HCT116 (cell line): ENCODE data around the gene DEFB110.

ENCODE experiments used
- EZH2phosphoT487 ChIP-seq: fragments of 200-600 bp; IDR thresholded peaks from 2 replicates; pipeline ENCODE4 v1.6.1; 2018; ENCODE audit warnings: antibody characterized with exemption, borderline replicate concordance
- POLR2AphosphoS5 ChIP-seq: IDR thresholded peaks from 2 replicates; pipeline ENCODE4 v1.6.1; 2011; ENCODE audit warnings: mild to moderate bottlenecking, low read depth, low read length, moderate library complexity
- SIN3A ChIP-seq: IDR thresholded peaks from 2 replicates; pipeline ENCODE4 v1.6.1; 2012; ENCODE audit warnings: low read depth
- TF ChIP-seq, protein P1 (sequence below), 3 experiments: fragments of 200-600 bp in 1 of 3; sonication (generic) in 1 of 3; IDR thresholded peaks in 2 of 3; conservative IDR thresholded peaks in 1 of 3; 2 replicates each; pipeline ENCODE4 v1.5.1; 2012 to 2017; ENCODE audit warnings: low read depth in 2 of 3, low read length in 2 of 3, antibody characterized with exemption in 1 of 3, borderline replicate concordance in 1 of 3, control low read depth in 1 of 3, mild to moderate bottlenecking in 1 of 3, mixed read lengths in 1 of 3, mixed run types in 1 of 3, moderate library complexity in 1 of 3; ENCODE audit not compliant: insufficient read depth in 1 of 3

DNA sequence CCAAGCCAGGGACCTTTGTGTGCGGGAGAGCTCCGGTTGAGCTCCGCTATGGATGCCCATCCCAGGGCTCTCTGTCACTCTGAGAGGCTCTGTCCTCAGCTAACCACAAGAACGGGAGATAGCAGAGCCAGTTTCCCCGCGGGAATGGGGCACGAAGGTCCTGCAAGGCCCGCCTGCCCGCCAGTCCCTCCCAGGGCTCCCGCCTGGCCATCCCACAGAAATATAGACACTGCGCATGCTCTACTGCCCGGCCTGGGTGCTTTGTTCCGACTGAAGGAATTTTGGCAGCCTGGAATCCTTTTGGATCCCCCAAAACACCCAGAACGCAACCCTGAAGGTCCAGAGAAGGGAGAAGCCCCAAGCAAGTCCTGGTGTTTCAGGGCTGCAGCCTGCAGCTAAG, 8.6 kb upstream of the DEFB110 start:
- TF ChIP-seq, protein P1, sequence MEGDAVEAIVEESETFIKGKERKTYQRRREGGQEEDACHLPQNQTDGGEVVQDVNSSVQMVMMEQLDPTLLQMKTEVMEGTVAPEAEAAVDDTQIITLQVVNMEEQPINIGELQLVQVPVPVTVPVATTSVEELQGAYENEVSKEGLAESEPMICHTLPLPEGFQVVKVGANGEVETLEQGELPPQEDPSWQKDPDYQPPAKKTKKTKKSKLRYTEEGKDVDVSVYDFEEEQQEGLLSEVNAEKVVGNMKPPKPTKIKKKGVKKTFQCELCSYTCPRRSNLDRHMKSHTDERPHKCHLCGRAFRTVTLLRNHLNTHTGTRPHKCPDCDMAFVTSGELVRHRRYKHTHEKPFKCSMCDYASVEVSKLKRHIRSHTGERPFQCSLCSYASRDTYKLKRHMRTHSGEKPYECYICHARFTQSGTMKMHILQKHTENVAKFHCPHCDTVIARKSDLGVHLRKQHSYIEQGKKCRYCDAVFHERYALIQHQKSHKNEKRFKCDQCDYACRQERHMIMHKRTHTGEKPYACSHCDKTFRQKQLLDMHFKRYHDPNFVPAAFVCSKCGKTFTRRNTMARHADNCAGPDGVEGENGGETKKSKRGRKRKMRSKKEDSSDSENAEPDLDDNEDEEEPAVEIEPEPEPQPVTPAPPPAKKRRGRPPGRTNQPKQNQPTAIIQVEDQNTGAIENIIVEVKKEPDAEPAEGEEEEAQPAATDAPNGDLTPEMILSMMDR (IDR thresholded peaks at IDR 0.05 in 2 of 3, conservative IDR thresholded peaks at IDR 0.05 in 1 of 3; ENCODE audit: borderline replicate concordance in 1 of 3, insufficient read depth in 1 of 3, low read depth in 2 of 3, low read length in 2 of 3), result no peak
- TF ChIP-seq EZH2phosphoT487, result no peak
- no peak for TF ChIP-seq SIN3A
- no peak for TF ChIP-seq POLR2AphosphoS5
